ENCODE measurements around the gene OPA1. TPM values are rescaled to one million over a fixed set of nuclear protein-coding genes. Genes with fewer than 3 reads are reported as not detected.

OPA1 gene
- total RNA-seq, 2 donors from 2014 or later: 20.8 to 45.8 TPM

GRCh38 chr3:193572426-193572908, 20.5 kb upstream of the OPA1 start:
- WGBS, 2 donors: 2 to 5% methylated on average over 10 of the region's 10 CpGs
- H3K4me3 ChIP-seq: no peak overlapping the region
- H3K27me3 ChIP-seq: no peaks in the 10 kb centered on the region
- ATAC-seq: peak; percentile 81
- no peaks in the 10 kb centered on the region for H3K36me3 ChIP-seq (replicated peaks in 1 of 2; ENCODE audit: insufficient read depth in 1 of 2, low read depth in 2 of 2)
- TF ChIP-seq POLR2A (IDR thresholded peaks at IDR 0.05): no peak
- peak; percentile 59 to 85 (median 79) for TF ChIP-seq CTCF (IDR thresholded peaks at IDR 0.05)
- DNase-seq: peak; percentile 65 to 74 (median 70)
- H3K27ac ChIP-seq: no peak overlapping the region
- H3K4me1 ChIP-seq: no peaks in the 10 kb centered on the region
- no peaks in the 10 kb centered on the region for H3K9me3 ChIP-seq
- intact Hi-C loops (cut with DNase I): loop anchor here (5.0 to 10.0 kb wide), 2 partner anchors 110 to 758 kb away; no protein-coding TSS in a partner anchor

DNA sequence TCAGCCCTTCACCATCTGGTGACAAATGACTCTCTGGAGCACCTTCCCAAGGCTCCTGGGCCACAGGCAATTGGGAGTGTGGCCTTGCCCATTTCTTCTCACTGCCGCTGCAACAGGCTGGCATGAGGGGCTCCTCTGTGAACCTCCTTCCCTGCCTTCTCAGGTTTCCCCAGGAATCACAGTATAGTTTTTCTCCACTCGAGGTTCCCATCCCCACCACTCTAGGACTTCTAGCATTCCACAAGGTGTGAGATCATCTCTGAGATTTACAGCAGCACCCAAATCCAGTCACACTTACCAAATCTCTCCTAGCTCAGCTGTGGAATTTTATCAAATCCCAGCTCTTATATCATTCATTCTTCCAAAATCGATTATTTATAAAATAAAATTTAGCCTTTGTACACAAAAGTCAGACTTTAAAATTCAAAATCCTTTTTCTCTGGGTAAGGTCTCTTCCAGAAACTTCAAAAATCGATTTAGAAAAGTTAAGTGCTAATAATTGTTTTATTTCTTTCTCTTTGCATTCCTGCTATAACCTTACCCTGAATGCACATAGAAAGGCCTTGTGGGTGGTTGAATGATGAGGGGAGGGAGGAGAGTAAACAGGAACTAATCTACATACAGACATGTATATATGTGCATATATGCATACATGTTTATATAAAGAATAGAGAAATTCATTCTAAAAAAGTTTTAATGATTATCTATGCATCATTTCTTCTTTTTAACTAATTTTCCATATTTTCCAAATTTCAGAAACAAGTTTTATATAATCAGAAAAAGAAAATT, 19.4 kb upstream of the OPA1 start:
- WGBS, 2 donors: 29 to 46% methylated on average over 4 of the region's 4 CpGs
- Histone ChIP-seq H3K9me3 (no peaks in the 10 kb centered on the region), H3K36me3 (replicated peaks in 1 of 2; ENCODE audit: insufficient read depth in 1 of 2, low read depth in 2 of 2) (no peaks in the 10 kb centered on the region), H3K4me3 (no peak overlapping the region), H3K27ac (no peak overlapping the region), H3K27me3 (no peaks in the 10 kb centered on the region), H3K4me1 (no peaks in the 10 kb centered on the region)
- no peak for ATAC-seq
- intact Hi-C loops (cut with DNase I): loop anchor here (5.0 to 10.0 kb wide), 2 partner anchors 111 to 759 kb away; no protein-coding TSS in a partner anchor
- TF ChIP-seq POLR2A (IDR thresholded peaks at IDR 0.05) (no peak), CTCF (IDR thresholded peaks at IDR 0.05) (no peak)
- no peak for DNase-seq

- Histone ChIP-seq H3K27ac (no peak overlapping the region), H3K4me1 (no peaks in the 10 kb centered on the region), H3K27me3 (no peaks in the 10 kb centered on the region), H3K9me3 (no peaks in the 10 kb centered on the region), H3K36me3 (replicated peaks in 1 of 2; ENCODE audit: insufficient read depth in 1 of 2, low read depth in 2 of 2) (no peaks in the 10 kb centered on the region), H3K4me3 (no peak overlapping the region)
- intact Hi-C loops (cut with DNase I): loop anchor here (5.0 to 10.0 kb wide), 2 partner anchors 112 to 760 kb away; no protein-coding TSS in a partner anchor
- DNase-seq (no peak), ATAC-seq (no peak)
- TF ChIP-seq POLR2A (IDR thresholded peaks at IDR 0.05) (no peak), CTCF (IDR thresholded peaks at IDR 0.05) (no peak)
- 32 to 36% methylated on average over 2 of the region's 2 CpGs for WGBS, 2 donors
Measured at GRCh38 chr3:193574488-193575070, 18.4 kb upstream of the OPA1 start.

GRCh38 chr3:193585530-193585929, 7.5 kb upstream of the OPA1 start:
- no peak for ATAC-seq
- no peaks in the 10 kb centered on the region for H3K9me3 ChIP-seq
- DNase-seq: no peak
- intact Hi-C loops (cut with DNase I): no loop called here
- H3K4me1 ChIP-seq: no peaks in the 10 kb centered on the region
- H3K27ac ChIP-seq: no peak overlapping the region
- no peak for TF ChIP-seq CTCF (IDR thresholded peaks at IDR 0.05)
- H3K27me3 ChIP-seq: no peaks in the 10 kb centered on the region
- 77 to 80% methylated on average over 9 of the region's 9 CpGs for WGBS, 2 donors
- no peaks in the 10 kb centered on the region for H3K36me3 ChIP-seq (replicated peaks in 1 of 2; ENCODE audit: insufficient read depth in 1 of 2, low read depth in 2 of 2)
- no peak overlapping the region for H3K4me3 ChIP-seq
